ENCODE results near the gene AIMP1. TPM values are rescaled to one million over a fixed set of nuclear protein-coding genes. Genes with fewer than 3 reads are reported as not detected.

AIMP1 gene
- total RNA-seq, 1 donor from 2014 or later: 15.1 TPM

DNA sequence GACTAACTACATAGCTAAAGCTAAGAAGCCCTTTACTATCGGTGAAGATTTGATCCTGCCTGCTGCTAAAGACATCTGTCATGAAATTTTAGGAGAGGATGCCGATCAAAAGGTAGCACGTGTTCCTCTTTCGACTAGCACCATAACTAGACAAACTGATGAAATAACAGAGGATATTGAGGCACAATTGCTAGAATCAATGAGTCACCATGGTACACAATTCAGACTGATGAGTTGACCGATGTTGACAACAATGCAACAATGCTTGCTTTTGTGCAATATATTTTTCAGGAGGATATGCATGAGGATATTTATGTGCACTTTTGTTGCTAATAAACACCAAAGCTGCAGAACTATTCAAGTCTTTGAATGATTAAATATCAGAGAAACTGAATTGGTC is 24.7 kb upstream of the AIMP1 start:
- Histone ChIP-seq H3K4me1 (ENCODE audit: control insufficient read depth in 3 of 3, insufficient read depth in 3 of 3, low read length in 3 of 3) (no peaks in the 10 kb centered on the region), H3K27me3 (ENCODE audit: control insufficient read depth in 3 of 3, insufficient read depth in 3 of 3, low read length in 3 of 3) (no peaks in the 10 kb centered on the region), H3K27ac (ENCODE audit: low read depth, low read length) (no peak overlapping the region), H3K9ac (ENCODE audit: low read depth in 1 of 3, low read length in 3 of 3) (no peak overlapping the region), H3K9me3 (ENCODE audit: control insufficient read depth in 3 of 3, low read length in 3 of 3) (no peaks in the 10 kb centered on the region), H3K36me3 (ENCODE audit: control insufficient read depth in 3 of 3, insufficient read depth in 3 of 3, low read length in 3 of 3) (peaks cover 7 to 25% (median 9%) of the 10 kb centered on the region in 3 donors), H3K4me3 (ENCODE audit: low read length in 3 of 3) (no peak overlapping the region)

DNA sequence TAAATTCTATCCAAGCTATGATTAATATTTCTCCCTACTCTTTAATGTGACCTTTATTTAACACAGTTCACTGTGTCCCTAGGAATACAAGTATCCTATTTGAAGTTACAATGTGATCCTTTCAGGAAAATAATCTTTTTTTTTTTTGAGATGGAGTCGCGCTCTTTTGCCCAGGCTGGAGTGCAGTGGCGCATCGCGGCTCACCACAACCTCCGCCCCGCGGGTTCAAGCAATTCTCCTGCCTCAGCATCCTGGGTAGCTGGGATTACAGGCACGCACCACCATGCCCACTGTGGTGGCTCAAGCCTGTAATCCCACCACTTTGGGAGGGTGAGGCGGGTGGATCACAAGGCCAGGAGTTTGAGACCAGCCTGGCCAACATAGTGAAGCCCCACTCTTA is 22.3 kb upstream of the AIMP1 start:
- Histone ChIP-seq H3K27ac (ENCODE audit: low read depth, low read length) (no peak overlapping the region), H3K4me3 (ENCODE audit: low read length in 3 of 3) (no peak overlapping the region), H3K9me3 (ENCODE audit: control insufficient read depth in 3 of 3, low read length in 3 of 3) (no peaks in the 10 kb centered on the region), H3K27me3 (ENCODE audit: control insufficient read depth in 3 of 3, insufficient read depth in 3 of 3, low read length in 3 of 3) (no peaks in the 10 kb centered on the region), H3K4me1 (ENCODE audit: control insufficient read depth in 3 of 3, insufficient read depth in 3 of 3, low read length in 3 of 3) (no peaks in the 10 kb centered on the region), H3K9ac (ENCODE audit: low read depth in 1 of 3, low read length in 3 of 3) (no peak overlapping the region), H3K36me3 (ENCODE audit: control insufficient read depth in 3 of 3, insufficient read depth in 3 of 3, low read length in 3 of 3) (peaks cover 7 to 22% (median 9%) of the 10 kb centered on the region in 3 donors)

DNA sequence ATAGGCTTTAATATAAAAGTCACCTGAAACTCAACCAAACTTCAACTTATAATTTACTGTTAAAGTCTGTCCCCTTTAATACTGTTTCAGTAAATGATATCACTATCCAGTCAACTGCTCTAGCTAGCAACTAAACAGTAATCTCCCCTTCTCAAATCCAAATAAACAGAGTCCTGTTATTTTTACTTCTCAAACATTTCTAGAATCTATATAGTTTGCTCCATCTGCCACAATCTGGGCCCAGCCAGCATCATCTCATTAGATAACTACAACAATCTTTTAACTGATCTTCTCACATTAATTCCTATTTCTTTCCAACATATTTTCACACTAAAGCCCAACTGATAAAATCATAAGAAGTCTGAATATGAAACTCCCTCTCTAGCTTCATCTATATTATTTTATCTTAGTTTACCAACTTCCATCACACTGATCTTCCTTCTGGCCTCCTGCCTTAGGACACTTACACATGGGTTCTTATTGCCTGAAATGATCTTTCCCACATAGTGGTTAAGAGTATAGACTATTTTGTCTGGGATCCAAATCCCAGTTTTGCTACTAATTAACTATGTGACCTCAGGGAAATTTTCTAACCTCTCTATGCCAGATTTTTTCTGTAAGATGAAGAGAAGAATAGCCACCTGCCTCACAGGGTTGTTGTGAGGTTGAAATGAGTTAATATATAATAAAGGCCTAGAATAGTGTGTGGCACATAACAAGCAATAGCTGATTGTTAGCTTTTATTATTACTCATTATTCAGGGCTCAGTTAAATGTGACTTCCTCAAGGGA is 18.9 kb upstream of the AIMP1 start:
- H3K4me3 ChIP-seq (ENCODE audit: low read length in 3 of 3): no peak overlapping the region
- no peaks in the 10 kb centered on the region for H3K4me1 ChIP-seq (ENCODE audit: control insufficient read depth in 3 of 3, insufficient read depth in 3 of 3, low read length in 3 of 3)
- no peak overlapping the region for H3K27ac ChIP-seq (ENCODE audit: low read depth, low read length)
- H3K9ac ChIP-seq (ENCODE audit: low read depth in 1 of 3, low read length in 3 of 3): no peak overlapping the region
- H3K27me3 ChIP-seq (ENCODE audit: control insufficient read depth in 3 of 3, insufficient read depth in 3 of 3, low read length in 3 of 3): no peaks in the 10 kb centered on the region
- H3K9me3 ChIP-seq (ENCODE audit: control insufficient read depth in 3 of 3, low read length in 3 of 3): no peaks in the 10 kb centered on the region
- peaks cover 4 to 14% (median 11%) of the 10 kb centered on the region in 3 donors for H3K36me3 ChIP-seq (ENCODE audit: control insufficient read depth in 3 of 3, insufficient read depth in 3 of 3, low read length in 3 of 3)

DNA sequence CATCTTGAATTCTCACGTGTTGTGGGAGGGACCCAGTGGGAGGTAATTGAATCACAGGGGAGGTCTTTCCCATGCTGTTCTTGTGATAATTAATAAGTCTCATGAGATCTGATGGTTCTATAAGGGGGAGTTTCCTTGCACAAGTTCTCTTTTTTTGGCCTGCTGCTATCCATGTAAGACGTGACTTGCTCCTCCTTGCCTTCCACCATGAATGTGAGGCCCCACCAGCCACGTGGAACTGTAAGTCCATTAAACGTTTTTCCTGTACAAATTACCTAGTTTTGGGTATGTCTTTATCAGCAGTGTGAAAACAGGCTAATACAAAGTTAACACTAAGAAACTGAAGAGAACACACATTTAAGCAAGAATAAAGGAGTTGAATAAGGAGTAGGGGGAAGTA is 16.4 kb upstream of the AIMP1 start:
- H3K4me3 ChIP-seq (ENCODE audit: low read length in 3 of 3): no peak overlapping the region
- H3K36me3 ChIP-seq (ENCODE audit: control insufficient read depth in 3 of 3, insufficient read depth in 3 of 3, low read length in 3 of 3): peaks cover 0 to 5% (median 0%) of the 10 kb centered on the region in 3 donors
- no peaks in the 10 kb centered on the region for H3K27me3 ChIP-seq (ENCODE audit: control insufficient read depth in 3 of 3, insufficient read depth in 3 of 3, low read length in 3 of 3)
- H3K9me3 ChIP-seq (ENCODE audit: control insufficient read depth in 3 of 3, low read length in 3 of 3): no peaks in the 10 kb centered on the region
- H3K27ac ChIP-seq (ENCODE audit: low read depth, low read length): no peak overlapping the region
- H3K9ac ChIP-seq (ENCODE audit: low read depth in 1 of 3, low read length in 3 of 3): no peak overlapping the region
- no peaks in the 10 kb centered on the region for H3K4me1 ChIP-seq (ENCODE audit: control insufficient read depth in 3 of 3, insufficient read depth in 3 of 3, low read length in 3 of 3)

DNA sequence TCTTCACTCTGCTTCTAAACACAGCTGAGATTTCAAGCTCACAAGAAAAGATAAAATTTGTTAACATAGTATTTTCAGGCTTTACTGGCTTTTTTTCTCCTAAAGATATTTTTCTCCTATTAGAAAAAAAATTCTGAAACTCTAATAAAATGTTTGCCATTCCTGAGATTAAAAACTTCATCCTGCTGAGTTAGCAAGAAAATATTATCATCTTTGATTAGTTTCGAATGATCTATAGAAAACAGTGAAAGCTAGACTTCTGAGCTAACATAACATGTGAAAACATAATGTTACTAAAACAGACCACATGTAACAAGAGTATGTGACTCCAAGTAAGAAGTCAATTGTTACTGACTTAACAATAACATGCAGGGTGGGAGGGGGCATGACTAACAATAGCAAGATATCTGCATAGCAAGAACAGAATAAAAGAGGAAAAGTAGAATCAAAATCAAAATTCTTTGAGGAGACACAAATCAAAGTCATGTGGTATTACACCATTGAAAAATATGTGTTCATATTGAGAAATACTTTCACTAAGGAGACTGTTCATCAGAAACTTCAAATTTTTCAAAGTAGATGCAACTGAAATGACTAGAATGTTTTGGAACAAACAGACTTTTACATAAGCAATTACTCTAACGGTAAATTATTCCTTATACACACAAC is 14.8 kb upstream of the AIMP1 start:
- H3K36me3 ChIP-seq (ENCODE audit: control insufficient read depth in 3 of 3, insufficient read depth in 3 of 3, low read length in 3 of 3): peaks cover 0 to 5% (median 0%) of the 10 kb centered on the region in 3 donors
- no peak overlapping the region for H3K4me3 ChIP-seq (ENCODE audit: low read length in 3 of 3)
- no peaks in the 10 kb centered on the region for H3K9me3 ChIP-seq (ENCODE audit: control insufficient read depth in 3 of 3, low read length in 3 of 3)
- no peaks in the 10 kb centered on the region for H3K27me3 ChIP-seq (ENCODE audit: control insufficient read depth in 3 of 3, insufficient read depth in 3 of 3, low read length in 3 of 3)
- H3K4me1 ChIP-seq (ENCODE audit: control insufficient read depth in 3 of 3, insufficient read depth in 3 of 3, low read length in 3 of 3): no peaks in the 10 kb centered on the region
- no peak overlapping the region for H3K9ac ChIP-seq (ENCODE audit: low read depth in 1 of 3, low read length in 3 of 3)
- no peak overlapping the region for H3K27ac ChIP-seq (ENCODE audit: low read depth, low read length)

DNA sequence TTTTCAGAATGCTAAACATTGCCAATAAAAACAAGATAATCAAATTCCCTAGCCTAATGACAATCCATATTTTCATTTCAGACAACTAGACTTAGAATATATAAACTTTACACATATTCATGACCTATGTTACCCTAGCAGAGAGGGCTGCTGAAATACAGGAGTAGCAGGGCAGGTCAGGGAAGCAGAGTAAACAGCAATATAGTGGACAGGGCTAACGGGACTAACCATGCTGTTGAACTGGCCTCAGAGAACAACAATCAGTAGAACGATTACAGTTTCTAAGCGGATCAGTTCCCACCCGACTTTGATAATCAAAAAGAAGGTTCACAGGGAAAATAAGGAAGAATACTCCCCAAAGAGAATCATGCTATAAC is 14.3 kb upstream of the AIMP1 start:
- Histone ChIP-seq H3K9ac (ENCODE audit: low read depth in 1 of 3, low read length in 3 of 3) (no peak overlapping the region), H3K9me3 (ENCODE audit: control insufficient read depth in 3 of 3, low read length in 3 of 3) (no peaks in the 10 kb centered on the region)

DNA sequence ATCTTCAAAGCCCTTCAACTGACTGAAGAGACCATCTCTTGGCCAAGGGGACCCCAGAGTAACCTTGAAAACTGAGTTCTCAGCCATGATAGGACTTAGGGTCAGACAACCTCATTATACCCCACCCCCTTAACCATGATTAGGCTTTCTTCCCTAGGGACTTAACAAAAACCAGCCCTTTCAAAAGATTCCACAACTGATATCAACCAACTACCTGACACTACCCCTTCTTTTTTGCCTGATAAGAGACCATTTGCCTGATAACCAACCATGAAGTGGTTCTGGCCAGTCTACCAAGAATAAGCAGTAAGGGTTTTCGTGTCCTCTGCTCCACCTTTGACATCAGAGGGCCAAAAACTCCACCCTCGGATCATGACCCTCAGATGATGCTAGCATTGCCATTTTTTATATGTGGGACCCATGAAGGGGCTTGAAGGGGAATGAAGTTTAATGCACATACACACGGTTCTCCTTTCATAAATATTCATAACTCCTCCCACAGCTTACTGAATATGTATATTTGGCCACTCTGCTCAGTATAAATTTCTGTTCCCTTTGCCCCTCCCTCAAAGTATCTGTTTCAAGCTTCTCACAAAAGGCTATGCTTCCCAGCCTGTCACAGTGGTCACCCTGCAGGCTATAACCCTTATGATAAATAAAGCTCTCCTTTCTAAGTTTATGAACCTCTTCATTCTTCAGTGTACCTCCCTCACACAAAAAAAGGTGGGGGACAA is 12.6 kb upstream of the AIMP1 start:
- Histone ChIP-seq H3K36me3 (ENCODE audit: control insufficient read depth in 3 of 3, insufficient read depth in 3 of 3, low read length in 3 of 3) (peaks cover 0 to 5% (median 4%) of the 10 kb centered on the region in 3 donors), H3K27ac (ENCODE audit: low read depth, low read length) (no peak overlapping the region), H3K4me1 (ENCODE audit: control insufficient read depth in 3 of 3, insufficient read depth in 3 of 3, low read length in 3 of 3) (no peaks in the 10 kb centered on the region), H3K27me3 (ENCODE audit: control insufficient read depth in 3 of 3, insufficient read depth in 3 of 3, low read length in 3 of 3) (no peaks in the 10 kb centered on the region), H3K4me3 (ENCODE audit: low read length in 3 of 3) (no peak overlapping the region), H3K9me3 (ENCODE audit: control insufficient read depth in 3 of 3, low read length in 3 of 3) (no peaks in the 10 kb centered on the region), H3K9ac (ENCODE audit: low read depth in 1 of 3, low read length in 3 of 3) (no peak overlapping the region)

More for the DNA sequence above, 14.3 kb upstream of the AIMP1 start:
- peaks cover 0 to 5% (median 0%) of the 10 kb centered on the region in 3 donors for H3K36me3 ChIP-seq (ENCODE audit: control insufficient read depth in 3 of 3, insufficient read depth in 3 of 3, low read length in 3 of 3)
- H3K4me1 ChIP-seq (ENCODE audit: control insufficient read depth in 3 of 3, insufficient read depth in 3 of 3, low read length in 3 of 3): no peaks in the 10 kb centered on the region
- H3K27ac ChIP-seq (ENCODE audit: low read depth, low read length): no peak overlapping the region
- no peaks in the 10 kb centered on the region for H3K27me3 ChIP-seq (ENCODE audit: control insufficient read depth in 3 of 3, insufficient read depth in 3 of 3, low read length in 3 of 3)
- H3K4me3 ChIP-seq (ENCODE audit: low read length in 3 of 3): no peak overlapping the region

DNA sequence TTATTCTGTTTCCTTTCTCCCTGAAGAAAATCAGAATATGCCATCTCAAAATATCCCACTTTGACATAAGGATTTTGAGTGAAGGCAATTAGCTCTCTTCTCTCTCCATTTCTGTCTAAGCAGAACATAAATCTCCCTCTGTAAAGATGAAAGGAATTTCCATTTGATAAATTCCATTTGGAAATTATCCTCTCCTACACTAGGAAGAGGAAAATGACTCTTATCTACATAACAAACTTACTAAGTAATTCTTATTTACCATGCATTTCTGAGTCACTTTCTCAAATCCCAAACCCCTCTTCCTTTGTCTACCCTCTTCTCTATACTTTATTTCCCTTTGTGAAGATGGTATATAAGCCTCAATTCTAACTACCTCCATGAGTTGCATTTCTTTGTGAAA is 11.7 kb upstream of the AIMP1 start:
- H3K27me3 ChIP-seq (ENCODE audit: control insufficient read depth in 3 of 3, insufficient read depth in 3 of 3, low read length in 3 of 3): no peaks in the 10 kb centered on the region
- H3K4me3 ChIP-seq (ENCODE audit: low read length in 3 of 3): no peak overlapping the region
- no peaks in the 10 kb centered on the region for H3K9me3 ChIP-seq (ENCODE audit: control insufficient read depth in 3 of 3, low read length in 3 of 3)
- peaks cover 0 to 5% (median 4%) of the 10 kb centered on the region in 3 donors for H3K36me3 ChIP-seq (ENCODE audit: control insufficient read depth in 3 of 3, insufficient read depth in 3 of 3, low read length in 3 of 3)
- H3K4me1 ChIP-seq (ENCODE audit: control insufficient read depth in 3 of 3, insufficient read depth in 3 of 3, low read length in 3 of 3): no peaks in the 10 kb centered on the region
- H3K9ac ChIP-seq (ENCODE audit: low read depth in 1 of 3, low read length in 3 of 3): no peak overlapping the region
- no peak overlapping the region for H3K27ac ChIP-seq (ENCODE audit: low read depth, low read length)

DNA sequence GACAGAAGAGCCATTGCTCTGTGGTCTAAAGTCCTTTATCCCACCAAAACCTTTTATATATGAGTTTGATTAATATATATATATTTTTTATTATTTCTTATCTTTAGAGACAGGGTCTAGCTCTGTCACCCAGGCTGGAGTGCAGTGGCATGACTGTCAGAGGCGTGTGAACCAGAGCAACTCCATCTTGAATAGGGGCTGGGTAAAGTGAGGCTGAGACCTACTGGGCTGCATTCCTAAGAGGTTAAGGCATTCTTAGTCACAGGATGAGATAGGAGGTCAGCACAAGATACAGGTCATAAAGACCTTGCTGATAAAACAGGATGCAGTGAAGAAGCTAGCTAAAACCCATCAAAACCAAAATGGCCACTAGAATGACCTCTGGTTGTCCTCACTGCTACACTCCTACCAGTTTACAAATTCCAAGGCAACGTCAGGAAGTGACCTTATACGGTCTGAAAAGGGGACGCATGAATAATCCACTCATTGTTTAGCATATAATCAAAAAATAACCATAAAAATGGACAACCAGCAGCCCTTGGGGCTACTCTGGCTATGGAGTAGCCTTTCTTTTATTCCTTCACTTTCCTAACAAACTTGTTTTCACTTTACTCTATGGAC is 10.8 kb upstream of the AIMP1 start:
- H3K9me3 ChIP-seq (ENCODE audit: control insufficient read depth in 3 of 3, low read length in 3 of 3): no peaks in the 10 kb centered on the region
- no peaks in the 10 kb centered on the region for H3K4me1 ChIP-seq (ENCODE audit: control insufficient read depth in 3 of 3, insufficient read depth in 3 of 3, low read length in 3 of 3)
- no peak overlapping the region for H3K27ac ChIP-seq (ENCODE audit: low read depth, low read length)
- no peak overlapping the region for H3K9ac ChIP-seq (ENCODE audit: low read depth in 1 of 3, low read length in 3 of 3)
- H3K27me3 ChIP-seq (ENCODE audit: control insufficient read depth in 3 of 3, insufficient read depth in 3 of 3, low read length in 3 of 3): no peaks in the 10 kb centered on the region
- H3K36me3 ChIP-seq (ENCODE audit: control insufficient read depth in 3 of 3, insufficient read depth in 3 of 3, low read length in 3 of 3): peaks cover 0 to 4% (median 0%) of the 10 kb centered on the region in 3 donors
- no peak overlapping the region for H3K4me3 ChIP-seq (ENCODE audit: low read length in 3 of 3)
